IMR-90 (cell line): ENCODE results near the gene GUCY1B1. TPM values are rescaled to one million over a fixed set of nuclear protein-coding genes. Genes with fewer than 3 reads are reported as not detected.

Experiments
- ATAC-seq: fragments of 200-7000 bp; cut with Tn5 transposase; 2 replicates; pipeline ENCODE4 v1.9.1; 2020; ENCODE audit warnings: low read depth, mild to moderate bottlenecking, moderate library complexity
- BruUV-seq: library from RNA; stranded (reverse); fragments of 400-500 nt; replicated peaks from 2 replicates; lab custom pipeline; 2021; lab: Mats Ljungman, UMichigan
- CTCF ChIA-PET: fragments of 300-600 bp; formaldehyde crosslinking; extraction: SDS; loops from one replicate; lab custom pipeline; 2021; ENCODE audit warnings: antibody characterized with exemption; lab: Yijun Ruan, JAX
- POLR2A ChIA-PET: fragments of 300-600 bp; sonication (Branson Sonifier 250); formaldehyde crosslinking; loops from one replicate; lab custom pipeline; 2022; ENCODE audit warnings: antibody characterized with exemption; ENCODE audit not compliant: unreplicated experiment; lab: Charles Lee
- DNase-seq: peaks from one replicate; pipeline ENCODE4 v3.0.0; 2013
- H2AFZ ChIP-seq: replicated peaks from 2 replicates; pipeline ENCODE3; 2013; ENCODE audit warnings: low read length, mild to moderate bottlenecking; ENCODE audit not compliant: poor library complexity
- H2AK5ac ChIP-seq: 2 replicates; pipeline ENCODE4 v1.6.1; 2013; ENCODE audit warnings: low read depth, low read length, inconsistent platforms
- H2AK9ac ChIP-seq: replicated peaks from 2 replicates; pipeline ENCODE3; 2013; ENCODE audit warnings: mild to moderate bottlenecking, low read depth, low read length, moderate library complexity; ENCODE audit not compliant: poor library complexity
- H2BK120ac ChIP-seq: 2 replicates; pipeline ENCODE4 v1.6.1; 2013; ENCODE audit warnings: low read depth, low read length, inconsistent platforms
- H2BK15ac ChIP-seq: 3 replicates; pipeline ENCODE4 v1.6.1; 2013; ENCODE audit warnings: low read depth, low read length, inconsistent platforms
- H2BK20ac ChIP-seq: 2 replicates; pipeline ENCODE4 v1.6.1; 2013; ENCODE audit warnings: low read depth, mild to moderate bottlenecking, inconsistent platforms, low read length, moderate library complexity
- H2BK5ac ChIP-seq: 2 replicates; pipeline ENCODE4 v1.6.1; 2013; ENCODE audit warnings: mild to moderate bottlenecking, low read depth, low read length, inconsistent platforms; ENCODE audit not compliant: poor library complexity, severe bottlenecking
- H3K14ac ChIP-seq: replicated peaks from 2 replicates; pipeline ENCODE4 v1.6.1; 2013; ENCODE audit warnings: low read depth, low read length, inconsistent platforms
- H3K18ac ChIP-seq: 2 replicates; pipeline ENCODE4 v1.6.1; 2013; ENCODE audit warnings: low read depth, low read length, control low read depth
- H3K23ac ChIP-seq: 2 replicates; pipeline ENCODE4 v1.6.1; 2013; ENCODE audit warnings: low read depth, low read length, inconsistent platforms
- H3K27ac ChIP-seq: 2 replicates; pipeline ENCODE4 v1.5.1; 2013; ENCODE audit warnings: mild to moderate bottlenecking, control low read depth, low read length; ENCODE audit not compliant: insufficient read depth
- H3K27me3 ChIP-seq: 2 replicates; pipeline ENCODE4 v1.6.1; 2013; ENCODE audit warnings: low read length; ENCODE audit not compliant: control insufficient read depth, insufficient read depth
- H3K36me3 ChIP-seq: 2 replicates; pipeline ENCODE4 v1.6.1; 2013; ENCODE audit warnings: low read length, mixed read lengths; ENCODE audit not compliant: control insufficient read depth, insufficient read depth
- H3K4ac ChIP-seq: 2 replicates; pipeline ENCODE4 v1.6.1; 2013; ENCODE audit warnings: low read depth, low read length, inconsistent platforms
- H3K4me1 ChIP-seq: 2 replicates; pipeline ENCODE4 v1.6.1; 2013; ENCODE audit warnings: low read length, mixed read lengths; ENCODE audit not compliant: control insufficient read depth, insufficient read depth
- H3K4me2 ChIP-seq: 2 replicates; pipeline ENCODE4 v1.6.1; 2013; ENCODE audit warnings: low read depth, mild to moderate bottlenecking, control low read depth, low read length, moderate library complexity
- H3K4me3 ChIP-seq: 2 replicates; pipeline ENCODE4 v1.5.1; 2013; ENCODE audit warnings: low read depth, mild to moderate bottlenecking, control low read depth, low read length, moderate library complexity; ENCODE audit not compliant: insufficient read depth
- H3K56ac ChIP-seq: 2 replicates; pipeline ENCODE4 v1.6.1; 2013; ENCODE audit warnings: low read length, inconsistent platforms; ENCODE audit not compliant: insufficient read depth; ENCODE audit errors: extremely low read depth
- H3K79me1 ChIP-seq, 2 experiments: 2 replicates each; pipeline ENCODE4 v1.6.1; 2013; ENCODE audit warnings: low read length in 2 of 2, inconsistent platforms in 1 of 2, low read depth in 1 of 2
- H3K9ac ChIP-seq: 2 replicates; pipeline ENCODE4 v1.6.1; 2013; ENCODE audit warnings: low read depth, low read length, control low read depth
- H3K9me1 ChIP-seq: 2 replicates; pipeline ENCODE4 v1.6.1; 2013; ENCODE audit warnings: low read length, inconsistent platforms; ENCODE audit not compliant: insufficient read depth
- H3K9me3 ChIP-seq: 2 replicates; pipeline ENCODE4 v1.6.1; 2013; ENCODE audit warnings: low read length; ENCODE audit not compliant: control insufficient read depth, insufficient read depth
- H4K20me1 ChIP-seq: 2 replicates; pipeline ENCODE4 v1.6.1; 2013; ENCODE audit warnings: low read length, inconsistent platforms; ENCODE audit not compliant: insufficient read depth
- H4K5ac ChIP-seq: 2 replicates; pipeline ENCODE4 v1.6.1; 2013; ENCODE audit warnings: mild to moderate bottlenecking, low read depth, low read length, control low read depth
- H4K8ac ChIP-seq, 2 experiments: 2 replicates each; pipeline ENCODE4 v1.6.1; 2013; ENCODE audit warnings: low read depth in 2 of 2, low read length in 2 of 2, control low read depth in 1 of 2, inconsistent platforms in 1 of 2
- H4K91ac ChIP-seq: 2 replicates; pipeline ENCODE4 v1.6.1; 2013; ENCODE audit warnings: low read depth, low read length, inconsistent platforms; ENCODE audit not compliant: insufficient read depth
- BHLHE40 ChIP-seq: fragments of 150-350 bp; IDR thresholded peaks from 2 replicates; pipeline ENCODE4 v1.6.1; 2016; ENCODE audit warnings: mild to moderate bottlenecking, low read depth, low read length
- CHD1 ChIP-seq: IDR thresholded peaks from 2 replicates; pipeline ENCODE4 v1.6.1; 2012; ENCODE audit warnings: low read depth, low read length, improper control_type of control experiment
- ELK1 ChIP-seq: fragments of 150-350 bp; IDR thresholded peaks from 2 replicates; pipeline ENCODE4 v1.6.1; 2016; ENCODE audit warnings: low read depth, mild to moderate bottlenecking, low read length, moderate library complexity, borderline replicate concordance
- FOS ChIP-seq: fragments of 150-350 bp; IDR thresholded peaks from 2 replicates; pipeline ENCODE4 v1.6.1; 2016; ENCODE audit warnings: low read depth, low read length
- MAFK ChIP-seq: IDR thresholded peaks from 2 replicates; pipeline ENCODE4 v1.6.1; 2012; ENCODE audit warnings: low read depth, low read length, improper control_type of control experiment
- MAZ ChIP-seq: IDR thresholded peaks from 2 replicates; pipeline ENCODE4 v1.6.1; 2012; ENCODE audit warnings: low read depth, mild to moderate bottlenecking, low read length, improper control_type of control experiment, moderate library complexity, borderline replicate concordance
- MXI1 ChIP-seq: IDR thresholded peaks from 2 replicates; pipeline ENCODE4 v1.6.1; 2012; ENCODE audit warnings: low read depth, mild to moderate bottlenecking, low read length, moderate library complexity, borderline replicate concordance
- NFE2L2 ChIP-seq: fragments of 150-350 bp; IDR thresholded peaks from 2 replicates; pipeline ENCODE4 v1.6.1; 2016; ENCODE audit warnings: low read depth, mild to moderate bottlenecking, low read length
- POLR2A ChIP-seq: IDR thresholded peaks from 2 replicates; pipeline ENCODE4 v1.6.1; 2012; ENCODE audit warnings: mild to moderate bottlenecking, low read depth, low read length
- RAD21 ChIP-seq: IDR thresholded peaks from 2 replicates; pipeline ENCODE4 v1.6.1; 2012; ENCODE audit warnings: low read length, improper control_type of control experiment
- RCOR1 ChIP-seq: IDR thresholded peaks from 2 replicates; pipeline ENCODE4 v1.6.1; 2012; ENCODE audit warnings: mild to moderate bottlenecking, low read length, improper control_type of control experiment; ENCODE audit not compliant: insufficient replicate concordance
- RFX5 ChIP-seq: IDR thresholded peaks from 2 replicates; pipeline ENCODE4 v1.8.0; 2012; ENCODE audit warnings: low read depth, mild to moderate bottlenecking, low read length, moderate library complexity
- SMC3 ChIP-seq: fragments of 150-350 bp; IDR thresholded peaks from 2 replicates; pipeline ENCODE4 v1.6.1; 2016; ENCODE audit warnings: low read depth, mild to moderate bottlenecking, antibody characterized with exemption, low read length, moderate library complexity
- dilution Hi-C: fragments of 300-500 bp; cut with HindIII; formaldehyde crosslinking; loops from one replicate; pipeline ENCODE4 v1.14.3; 2018; ENCODE audit warnings: low sequenced_read_pairs; ENCODE audit not compliant: unreplicated experiment
- in situ Hi-C: fragments of 300-500 bp; cut with MboI; formaldehyde crosslinking; loops from 3 replicates; pipeline ENCODE4 v1.14.3; 2019; ENCODE audit warnings: low sequenced_read_pairs, inconsistent platforms, mixed read lengths
- intact Hi-C: fragments of 100-400 bp; cut with micrococcal nuclease; formaldehyde crosslinking; loops from 2 replicates; pipeline ENCODE4 v1.10.0; 2022
- polyA plus RNA-seq, 3 experiments: library from polyadenylated mRNA; depleted of rRNA; stranded (reverse); fragments of >200 nt; gene quantifications; 2 replicates each; pipeline ENCODE4 v1.2.3, GENCODE V29; 2012; ENCODE audit warnings: low replicate concordance in 1 of 3
- total RNA-seq: library from RNA; depleted of rRNA; stranded (reverse); fragments of >200 nt; gene quantifications from 2 replicates; pipeline ENCODE4 v1.2.3, GENCODE V29; 2012
- TF ChIP-seq, protein P1 (sequence below): conservative IDR thresholded peaks from 2 replicates; pipeline ENCODE4 v1.5.1; 2012; ENCODE audit warnings: mild to moderate bottlenecking, low read depth, low read length, improper control_type of control experiment
- TF ChIP-seq, protein P2 (sequence below): fragments of 150-350 bp; IDR thresholded peaks from 2 replicates; pipeline ENCODE4 v1.6.1; 2017; ENCODE audit warnings: mild to moderate bottlenecking, antibody characterized with exemption, low read length, low read depth

Gene GUCY1B1
- total and polyA plus RNA-seq, 2 of the 4 experiments (the other 2 are of a cell fraction) = 2.9 to 3.8 TPM

GRCh38 chr4:155846929-155847328, 88.1 kb downstream of the GUCY1B1 start:
- ChIA-PET CTCF (interaction anchor here (0.6 to 1.0 kb wide), 2 partner anchors 16 to 106 kb away, joined by 3 to 10 read pairs; no protein-coding TSS in a partner anchor), POLR2A (no interaction called here)
- H3K9me3 ChIP-seq = peaks cover 3% of the 10 kb centered on the region; the same call in 1 of the 2 replicates
- no peak overlapping the region for H2BK120ac ChIP-seq
- H2BK5ac ChIP-seq = no peak overlapping the region
- no peaks in the 10 kb centered on the region for H3K36me3 ChIP-seq
- no peak overlapping the region for H3K18ac ChIP-seq
- H2AK9ac ChIP-seq = no peak overlapping the region
- in situ Hi-C loops = no loop called here
- H4K91ac ChIP-seq = no peak overlapping the region
- no peak overlapping the region for H4K8ac ChIP-seq
- no peak overlapping the region for H4K5ac ChIP-seq
- BruUV-seq = no TSS peak
- no peaks in the 10 kb centered on the region for H3K27me3 ChIP-seq
- H2AK5ac ChIP-seq = no peak overlapping the region
- no peak for TF ChIP-seq CHD1
- TF ChIP-seq NFE2L2 = no peak
- TF ChIP-seq RCOR1 = no peak
- TF ChIP-seq, protein P1, sequence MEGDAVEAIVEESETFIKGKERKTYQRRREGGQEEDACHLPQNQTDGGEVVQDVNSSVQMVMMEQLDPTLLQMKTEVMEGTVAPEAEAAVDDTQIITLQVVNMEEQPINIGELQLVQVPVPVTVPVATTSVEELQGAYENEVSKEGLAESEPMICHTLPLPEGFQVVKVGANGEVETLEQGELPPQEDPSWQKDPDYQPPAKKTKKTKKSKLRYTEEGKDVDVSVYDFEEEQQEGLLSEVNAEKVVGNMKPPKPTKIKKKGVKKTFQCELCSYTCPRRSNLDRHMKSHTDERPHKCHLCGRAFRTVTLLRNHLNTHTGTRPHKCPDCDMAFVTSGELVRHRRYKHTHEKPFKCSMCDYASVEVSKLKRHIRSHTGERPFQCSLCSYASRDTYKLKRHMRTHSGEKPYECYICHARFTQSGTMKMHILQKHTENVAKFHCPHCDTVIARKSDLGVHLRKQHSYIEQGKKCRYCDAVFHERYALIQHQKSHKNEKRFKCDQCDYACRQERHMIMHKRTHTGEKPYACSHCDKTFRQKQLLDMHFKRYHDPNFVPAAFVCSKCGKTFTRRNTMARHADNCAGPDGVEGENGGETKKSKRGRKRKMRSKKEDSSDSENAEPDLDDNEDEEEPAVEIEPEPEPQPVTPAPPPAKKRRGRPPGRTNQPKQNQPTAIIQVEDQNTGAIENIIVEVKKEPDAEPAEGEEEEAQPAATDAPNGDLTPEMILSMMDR = no peak
- TF ChIP-seq RFX5 = no peak
- TF ChIP-seq ELK1 = no peak
- TF ChIP-seq FOS = no peak
- TF ChIP-seq MAFK = no peak
- no peak for TF ChIP-seq MXI1
- no peak for TF ChIP-seq MAZ
- no peak for TF ChIP-seq SMC3
- no peak for TF ChIP-seq RAD21
- TF ChIP-seq POLR2A = no peak
- no peak for TF ChIP-seq BHLHE40
- TF ChIP-seq, protein P2, sequence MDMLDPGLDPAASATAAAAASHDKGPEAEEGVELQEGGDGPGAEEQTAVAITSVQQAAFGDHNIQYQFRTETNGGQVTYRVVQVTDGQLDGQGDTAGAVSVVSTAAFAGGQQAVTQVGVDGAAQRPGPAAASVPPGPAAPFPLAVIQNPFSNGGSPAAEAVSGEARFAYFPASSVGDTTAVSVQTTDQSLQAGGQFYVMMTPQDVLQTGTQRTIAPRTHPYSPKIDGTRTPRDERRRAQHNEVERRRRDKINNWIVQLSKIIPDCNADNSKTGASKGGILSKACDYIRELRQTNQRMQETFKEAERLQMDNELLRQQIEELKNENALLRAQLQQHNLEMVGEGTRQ = no peak
- H2BK20ac ChIP-seq = no peak overlapping the region
- H3K4me1 ChIP-seq = no peaks in the 10 kb centered on the region
- no peaks in the 10 kb centered on the region for H3K79me1 ChIP-seq
- intact Hi-C loops = no loop called here
- dilution Hi-C loops = no loop called here
- DNase-seq (no peak), ATAC-seq (no peak)
- no peak overlapping the region for H3K27ac ChIP-seq
- no peaks in the 10 kb centered on the region for H3K9me1 ChIP-seq
- no peak overlapping the region for H3K23ac ChIP-seq
- no peaks in the 10 kb centered on the region for H4K20me1 ChIP-seq
- H2AFZ ChIP-seq = no peak overlapping the region
- no peak overlapping the region for H2BK15ac ChIP-seq
- no peak overlapping the region for H3K14ac ChIP-seq
- no peak overlapping the region for H3K4ac ChIP-seq
- H3K4me3 ChIP-seq = no peak overlapping the region
- H3K4me2 ChIP-seq = no peak overlapping the region
- no peak overlapping the region for H3K56ac ChIP-seq
- H3K9ac ChIP-seq = no peak overlapping the region
